GM23338 (cell line): ENCODE data around the gene TFAM.

Source experiments
- CREB1 ChIP-seq: fragments of 250-450 bp; sonication (Bioruptor Pico); IDR thresholded peaks from 2 replicates; pipeline ENCODE4 v1.5.0; 2020; ENCODE audit warnings: low read depth, mild to moderate bottlenecking, moderate library complexity
- EZH2 ChIP-seq: fragments of 200-600 bp; sonication (generic); IDR thresholded peaks from one replicate; pipeline ENCODE4 v1.8.0; 2017; ENCODE audit warnings: antibody characterized with exemption, mild to moderate bottlenecking, low read depth; ENCODE audit not compliant: unreplicated experiment
- EZH2phosphoT487 ChIP-seq: fragments of 200-600 bp; sonication (generic); IDR thresholded peaks from one replicate; pipeline ENCODE4 v1.8.1; 2018; ENCODE audit warnings: antibody characterized with exemption; ENCODE audit not compliant: unreplicated experiment
- JUNB ChIP-seq: IDR thresholded peaks from one replicate; pipeline ENCODE4 v1.6.1; 2016; ENCODE audit warnings: antibody characterized with exemption; ENCODE audit not compliant: unreplicated experiment
- NANOG ChIP-seq: IDR thresholded peaks from 2 replicates; pipeline ENCODE4 v1.6.1; 2016; ENCODE audit warnings: antibody characterized with exemption, borderline replicate concordance
- POLR2AphosphoS5 ChIP-seq: IDR thresholded peaks from 2 replicates; pipeline ENCODE4 v1.6.1; 2016; ENCODE audit warnings: antibody characterized with exemption, low read depth
- TF ChIP-seq, protein P1 (sequence below), 2 experiments: fragments of 200-600 bp in 1 of 2; sonication (generic) in 1 of 2; conservative IDR thresholded peaks; 2 replicates each; pipeline versions ENCODE4 v1.5.1 to v1.6.1; 2016 to 2017; ENCODE audit warnings: antibody characterized with exemption in 2 of 2, low read depth in 2 of 2, mild to moderate bottlenecking in 2 of 2, moderate library complexity in 1 of 2
- TF ChIP-seq, protein P2 (sequence below): IDR thresholded peaks from one replicate; pipeline ENCODE4 v1.6.1; 2018; ENCODE audit warnings: antibody characterized with exemption; ENCODE audit not compliant: unreplicated experiment
- TF ChIP-seq, protein P3 (sequence below): IDR thresholded peaks from 2 replicates; pipeline ENCODE4 v1.6.1; 2016; ENCODE audit warnings: antibody characterized with exemption

DNA sequence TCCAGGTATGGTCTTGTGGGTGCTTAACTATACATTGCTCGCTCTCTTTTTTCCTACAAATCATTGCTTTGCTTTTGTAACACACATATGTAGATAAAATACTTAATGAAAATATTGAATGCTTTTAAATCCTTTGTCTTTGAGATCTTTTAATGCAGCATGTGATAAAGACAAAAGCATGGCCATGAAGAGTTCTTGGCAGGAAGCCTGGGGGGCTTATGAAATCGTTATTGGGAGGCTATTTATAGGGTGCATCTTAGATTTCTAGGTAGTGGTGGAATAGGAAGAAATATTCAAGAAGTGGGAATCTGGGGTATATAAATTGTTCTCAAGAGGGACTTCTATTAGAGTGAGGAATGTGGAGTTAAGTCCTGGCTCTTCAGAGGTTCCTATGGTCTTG, 28.5 kb upstream of the TFAM start:
- TF ChIP-seq, protein P1, sequence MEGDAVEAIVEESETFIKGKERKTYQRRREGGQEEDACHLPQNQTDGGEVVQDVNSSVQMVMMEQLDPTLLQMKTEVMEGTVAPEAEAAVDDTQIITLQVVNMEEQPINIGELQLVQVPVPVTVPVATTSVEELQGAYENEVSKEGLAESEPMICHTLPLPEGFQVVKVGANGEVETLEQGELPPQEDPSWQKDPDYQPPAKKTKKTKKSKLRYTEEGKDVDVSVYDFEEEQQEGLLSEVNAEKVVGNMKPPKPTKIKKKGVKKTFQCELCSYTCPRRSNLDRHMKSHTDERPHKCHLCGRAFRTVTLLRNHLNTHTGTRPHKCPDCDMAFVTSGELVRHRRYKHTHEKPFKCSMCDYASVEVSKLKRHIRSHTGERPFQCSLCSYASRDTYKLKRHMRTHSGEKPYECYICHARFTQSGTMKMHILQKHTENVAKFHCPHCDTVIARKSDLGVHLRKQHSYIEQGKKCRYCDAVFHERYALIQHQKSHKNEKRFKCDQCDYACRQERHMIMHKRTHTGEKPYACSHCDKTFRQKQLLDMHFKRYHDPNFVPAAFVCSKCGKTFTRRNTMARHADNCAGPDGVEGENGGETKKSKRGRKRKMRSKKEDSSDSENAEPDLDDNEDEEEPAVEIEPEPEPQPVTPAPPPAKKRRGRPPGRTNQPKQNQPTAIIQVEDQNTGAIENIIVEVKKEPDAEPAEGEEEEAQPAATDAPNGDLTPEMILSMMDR (conservative IDR thresholded peaks at IDR 0.05; ENCODE audit: low read depth in 2 of 2), result no peak
- no peak for TF ChIP-seq EZH2
- no peak for TF ChIP-seq JUNB
- TF ChIP-seq POLR2AphosphoS5, result no peak
- TF ChIP-seq EZH2phosphoT487, result no peak
- TF ChIP-seq, protein P2, sequence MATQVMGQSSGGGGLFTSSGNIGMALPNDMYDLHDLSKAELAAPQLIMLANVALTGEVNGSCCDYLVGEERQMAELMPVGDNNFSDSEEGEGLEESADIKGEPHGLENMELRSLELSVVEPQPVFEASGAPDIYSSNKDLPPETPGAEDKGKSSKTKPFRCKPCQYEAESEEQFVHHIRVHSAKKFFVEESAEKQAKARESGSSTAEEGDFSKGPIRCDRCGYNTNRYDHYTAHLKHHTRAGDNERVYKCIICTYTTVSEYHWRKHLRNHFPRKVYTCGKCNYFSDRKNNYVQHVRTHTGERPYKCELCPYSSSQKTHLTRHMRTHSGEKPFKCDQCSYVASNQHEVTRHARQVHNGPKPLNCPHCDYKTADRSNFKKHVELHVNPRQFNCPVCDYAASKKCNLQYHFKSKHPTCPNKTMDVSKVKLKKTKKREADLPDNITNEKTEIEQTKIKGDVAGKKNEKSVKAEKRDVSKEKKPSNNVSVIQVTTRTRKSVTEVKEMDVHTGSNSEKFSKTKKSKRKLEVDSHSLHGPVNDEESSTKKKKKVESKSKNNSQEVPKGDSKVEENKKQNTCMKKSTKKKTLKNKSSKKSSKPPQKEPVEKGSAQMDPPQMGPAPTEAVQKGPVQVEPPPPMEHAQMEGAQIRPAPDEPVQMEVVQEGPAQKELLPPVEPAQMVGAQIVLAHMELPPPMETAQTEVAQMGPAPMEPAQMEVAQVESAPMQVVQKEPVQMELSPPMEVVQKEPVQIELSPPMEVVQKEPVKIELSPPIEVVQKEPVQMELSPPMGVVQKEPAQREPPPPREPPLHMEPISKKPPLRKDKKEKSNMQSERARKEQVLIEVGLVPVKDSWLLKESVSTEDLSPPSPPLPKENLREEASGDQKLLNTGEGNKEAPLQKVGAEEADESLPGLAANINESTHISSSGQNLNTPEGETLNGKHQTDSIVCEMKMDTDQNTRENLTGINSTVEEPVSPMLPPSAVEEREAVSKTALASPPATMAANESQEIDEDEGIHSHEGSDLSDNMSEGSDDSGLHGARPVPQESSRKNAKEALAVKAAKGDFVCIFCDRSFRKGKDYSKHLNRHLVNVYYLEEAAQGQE, result no peak
- TF ChIP-seq, protein P3, sequence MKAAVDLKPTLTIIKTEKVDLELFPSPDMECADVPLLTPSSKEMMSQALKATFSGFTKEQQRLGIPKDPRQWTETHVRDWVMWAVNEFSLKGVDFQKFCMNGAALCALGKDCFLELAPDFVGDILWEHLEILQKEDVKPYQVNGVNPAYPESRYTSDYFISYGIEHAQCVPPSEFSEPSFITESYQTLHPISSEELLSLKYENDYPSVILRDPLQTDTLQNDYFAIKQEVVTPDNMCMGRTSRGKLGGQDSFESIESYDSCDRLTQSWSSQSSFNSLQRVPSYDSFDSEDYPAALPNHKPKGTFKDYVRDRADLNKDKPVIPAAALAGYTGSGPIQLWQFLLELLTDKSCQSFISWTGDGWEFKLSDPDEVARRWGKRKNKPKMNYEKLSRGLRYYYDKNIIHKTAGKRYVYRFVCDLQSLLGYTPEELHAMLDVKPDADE, result no peak
- TF ChIP-seq NANOG, result no peak
- TF ChIP-seq CREB1, result no peak
